ENCODE measurements around the gene LSP1. TPM values are rescaled to one million over a fixed set of nuclear protein-coding genes. Genes with fewer than 3 reads are reported as not detected.

Gene LSP1
- total and polyA plus RNA-seq, 2 of the 13 experiments (the other 11 are each of a cell fraction or from before 2014, with no cell fraction given): 0.59 to 1.00 TPM

DNA sequence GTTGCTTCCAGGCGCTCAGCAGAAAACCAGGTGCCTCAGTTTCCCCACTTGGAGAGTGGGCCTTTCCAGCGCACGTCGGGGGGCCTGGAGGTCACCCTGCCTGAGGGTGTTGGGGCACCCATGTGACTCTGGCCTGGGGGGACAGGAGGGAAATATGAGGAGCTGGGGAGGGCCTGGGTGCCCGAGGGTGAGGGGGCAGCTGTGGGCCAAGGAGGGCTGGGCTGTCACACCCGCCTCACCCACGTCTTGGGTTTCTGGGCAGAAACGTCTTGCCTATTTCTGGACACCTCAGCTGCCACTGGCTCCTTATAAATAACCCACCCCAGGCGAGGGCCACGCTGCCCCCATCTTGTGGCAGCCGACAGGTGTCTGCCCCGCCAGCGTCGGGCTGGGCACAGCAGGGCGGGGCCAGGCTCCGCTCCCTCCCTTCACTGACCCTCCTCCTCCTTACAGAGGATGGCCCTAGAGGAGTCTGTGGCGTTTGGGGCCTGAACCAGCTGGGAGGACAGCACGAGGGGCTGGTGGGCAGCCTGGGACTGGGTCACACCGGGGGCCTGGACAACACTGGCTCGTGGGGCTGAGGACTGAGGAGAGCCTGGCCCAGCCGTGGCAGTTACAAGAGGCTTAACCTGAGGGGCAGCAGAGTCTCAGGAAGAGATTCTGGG is 68.2 kb downstream of the LSP1 start:
- peaks cover 29 to 70% of the 10 kb centered on the region in 2 experiments for H3K27me3 ChIP-seq (ENCODE audit: control insufficient read depth in 1 of 2, insufficient read depth in 2 of 2, low read length in 2 of 2)
- POLR2A ChIA-PET: no interaction called here
- intact Hi-C loops (cut with micrococcal nuclease; ENCODE audit: unreplicated experiment) (no loop called here), in situ Hi-C loops (cut with HindIII; ENCODE audit: extremely low pct_ligation_motif_present, low pct_unique_long_range_greater_than_20kb) (no loop called here)
- FAIRE-seq: no peak
- no peak for DNase-seq (ENCODE audit: low spot score)
- 32% methylated on average over 4 of the region's 21 CpGs for WGBS (ENCODE audit: low lambda C conversion rate)
- no TSS peak for BruUV-seq (replicated peaks)
- H3K4me1 ChIP-seq (ENCODE audit: insufficient read depth, low read length): no peaks in the 10 kb centered on the region
- ATAC-seq: no peak
- H3K4me2 ChIP-seq (ENCODE audit: low read depth, low read length): no peak overlapping the region
- H2AFZ ChIP-seq (ENCODE audit: low read length): no peak overlapping the region
- H3K4me3 ChIP-seq (replicated peaks in 1 of 3; ENCODE audit: insufficient read depth in 1 of 3, low read depth in 2 of 3, low read length in 3 of 3): no peak overlapping the region
- H3K9ac ChIP-seq (ENCODE audit: insufficient read depth, low read depth, low read length): no peak overlapping the region
- TF ChIP-seq ARNT2 (CRISPR knock-in tag; IDR thresholded peaks at IDR 0.05; ENCODE audit: low read depth) (no peak), ETV6 (CRISPR knock-in tag; conservative IDR thresholded peaks at IDR 0.05) (no peak), IRF2 (CRISPR knock-in tag; IDR thresholded peaks at IDR 0.05) (no peak), ZNF225 (CRISPR knock-in tag; IDR thresholded peaks at IDR 0.05) (no peak), ATF1 (CRISPR knock-in tag; IDR thresholded peaks at IDR 0.05) (no peak), ZNF558 (CRISPR knock-in tag; IDR thresholded peaks at IDR 0.05; ENCODE audit: borderline replicate concordance) (no peak), HHEX (CRISPR knock-in tag; IDR thresholded peaks at IDR 0.05) (no peak), ZNF577 (CRISPR knock-in tag; IDR thresholded peaks at IDR 0.05; ENCODE audit: borderline replicate concordance, low read depth) (no peak), ZSCAN9 (CRISPR knock-in tag; IDR thresholded peaks at IDR 0.05; ENCODE audit: borderline replicate concordance) (no peak), NFKB2 (CRISPR knock-in tag; IDR thresholded peaks at IDR 0.05; ENCODE audit: borderline replicate concordance) (no peak), ZNF431 (CRISPR knock-in tag; IDR thresholded peaks at IDR 0.05; ENCODE audit: borderline replicate concordance, low read depth) (no peak), FOXA3 (CRISPR knock-in tag; IDR thresholded peaks at IDR 0.05) (no peak), ZBTB46 (CRISPR knock-in tag; IDR thresholded peaks at IDR 0.05; ENCODE audit: borderline replicate concordance) (no peak), NFYB (CRISPR knock-in tag; IDR thresholded peaks at IDR 0.05) (no peak), ZSCAN25 (CRISPR knock-in tag; IDR thresholded peaks at IDR 0.05) (no peak), NR3C1 (CRISPR knock-in tag; IDR thresholded peaks at IDR 0.05) (no peak)
- TF ChIP-seq, protein P1, sequence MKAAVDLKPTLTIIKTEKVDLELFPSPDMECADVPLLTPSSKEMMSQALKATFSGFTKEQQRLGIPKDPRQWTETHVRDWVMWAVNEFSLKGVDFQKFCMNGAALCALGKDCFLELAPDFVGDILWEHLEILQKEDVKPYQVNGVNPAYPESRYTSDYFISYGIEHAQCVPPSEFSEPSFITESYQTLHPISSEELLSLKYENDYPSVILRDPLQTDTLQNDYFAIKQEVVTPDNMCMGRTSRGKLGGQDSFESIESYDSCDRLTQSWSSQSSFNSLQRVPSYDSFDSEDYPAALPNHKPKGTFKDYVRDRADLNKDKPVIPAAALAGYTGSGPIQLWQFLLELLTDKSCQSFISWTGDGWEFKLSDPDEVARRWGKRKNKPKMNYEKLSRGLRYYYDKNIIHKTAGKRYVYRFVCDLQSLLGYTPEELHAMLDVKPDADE (CRISPR knock-in tag; IDR thresholded peaks at IDR 0.05): no peak
- TF ChIP-seq, protein P2, sequence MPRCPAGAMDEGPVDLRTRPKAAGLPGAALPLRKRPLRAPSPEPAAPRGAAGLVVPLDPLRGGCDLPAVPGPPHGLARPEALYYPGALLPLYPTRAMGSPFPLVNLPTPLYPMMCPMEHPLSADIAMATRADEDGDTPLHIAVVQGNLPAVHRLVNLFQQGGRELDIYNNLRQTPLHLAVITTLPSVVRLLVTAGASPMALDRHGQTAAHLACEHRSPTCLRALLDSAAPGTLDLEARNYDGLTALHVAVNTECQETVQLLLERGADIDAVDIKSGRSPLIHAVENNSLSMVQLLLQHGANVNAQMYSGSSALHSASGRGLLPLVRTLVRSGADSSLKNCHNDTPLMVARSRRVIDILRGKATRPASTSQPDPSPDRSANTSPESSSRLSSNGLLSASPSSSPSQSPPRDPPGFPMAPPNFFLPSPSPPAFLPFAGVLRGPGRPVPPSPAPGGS (CRISPR knock-in tag; IDR thresholded peaks at IDR 0.05): no peak
- no peaks in the 10 kb centered on the region for H4K20me1 ChIP-seq (ENCODE audit: insufficient read depth, low read length)
- CTCF ChIA-PET (ENCODE audit: low intra/inter-chr PET ratio, low total read pairs): no interaction called here
- no peaks in the 10 kb centered on the region for H3K36me3 ChIP-seq (replicated peaks in 1 of 2; ENCODE audit: control insufficient read depth in 1 of 2, insufficient read depth in 2 of 2, low read length in 2 of 2)
- no peaks in the 10 kb centered on the region for H3K79me2 ChIP-seq (ENCODE audit: insufficient read depth, low read length)
- H3K9me3 ChIP-seq (ENCODE audit: low read length): no peaks in the 10 kb centered on the region
- H3K27ac ChIP-seq (ENCODE audit: extremely low read length, insufficient read depth, low read length): no peak overlapping the region

Measured in HepG2 (cell line).